ENCODE results near the gene C4orf50. TPM values are rescaled to one million over a fixed set of nuclear protein-coding genes. Genes with fewer than 3 reads are reported as not detected.

C4orf50 gene
- total RNA-seq, 1 experiment from 2014 or later = 0.17 TPM

- Histone ChIP-seq H3K79me2 (ENCODE audit: insufficient read depth, low read length) (no peaks in the 10 kb centered on the region), H2BK5ac (ENCODE audit: insufficient read length, low read length) (no peak overlapping the region), H3K18ac (ENCODE audit: insufficient read length, low read depth, low read length) (no peak overlapping the region), H3T11ph (ENCODE audit: low read length) (no peak overlapping the region), H3K14ac (ENCODE audit: insufficient read depth, low read length) (no peak overlapping the region), H3K79me1 (ENCODE audit: insufficient read depth, low read depth, low read length, poor library complexity, severe bottlenecking) (no peaks in the 10 kb centered on the region), H2BK15ac (ENCODE audit: low read depth, low read length) (no peak overlapping the region), H2AFZ (ENCODE audit: low read length) (no peak overlapping the region), H3K23ac (ENCODE audit: insufficient read length, low read depth, low read length) (no peak overlapping the region), H3K9ac (ENCODE audit: extremely low read depth, insufficient read length, low read length) (no peak overlapping the region), H2BK12ac (ENCODE audit: insufficient read length, low read depth, low read length) (no peak overlapping the region), H3K23me2 (ENCODE audit: insufficient read length, low read depth, low read length, poor library complexity, severe bottlenecking) (no peaks in the 10 kb centered on the region), H3K27me3 (ENCODE audit: insufficient read depth, low read length) (peaks cover 2% of the 10 kb centered on the region; the same call in 1 of the 2 replicates), H3K4me1 (ENCODE audit: insufficient read depth, low read length) (no peaks in the 10 kb centered on the region), H2BK120ac (ENCODE audit: low read depth, low read length, poor library complexity, severe bottlenecking) (no peak overlapping the region), H3K9me3 (ENCODE audit: control insufficient read depth, low read depth, low read length) (no peaks in the 10 kb centered on the region), H4K20me1 (ENCODE audit: control insufficient read depth, insufficient read depth, insufficient read length) (no peaks in the 10 kb centered on the region), H2AK5ac (ENCODE audit: insufficient read length, low read length) (no peak overlapping the region), H4K91ac (ENCODE audit: insufficient read length, low read depth, low read length) (no peak overlapping the region), H3K27ac (ENCODE audit: insufficient read length, low read depth, low read length) (no peak overlapping the region), H4K5ac (ENCODE audit: insufficient read length, low read depth, low read length) (no peak overlapping the region), H4K8ac (replicated peaks; ENCODE audit: insufficient read length, low read depth, low read length) (no peak overlapping the region), H2BK20ac (ENCODE audit: low read depth, low read length, poor library complexity, severe bottlenecking) (no peak overlapping the region), H3K56ac (ENCODE audit: insufficient read length, low read depth, low read length) (no peak overlapping the region), H3K4ac (ENCODE audit: low read depth, low read length) (no peak overlapping the region), H3K4me2 (ENCODE audit: insufficient read depth, insufficient read length, low read length) (no peak overlapping the region)
- WGBS (ENCODE audit: extremely low coverage, insufficient read length, low lambda C conversion rate) = no CpG with 5 or more reads among the region's 8 CpGs
- peaks cover 0 to 3% of the 10 kb centered on the region in 2 experiments; a peak in 1 of 5 replicates for H3K9me3 Mint-ChIP-seq
- H3K36me3 Mint-ChIP-seq (ENCODE audit: insufficient read depth in 1 of 3, low read depth in 3 of 3) = peaks cover 0 to 2% (median 0%) of the 10 kb centered on the region in 3 experiments; a peak in 2 of 7 replicates
- H3K27me3 Mint-ChIP-seq (ENCODE audit: low read depth) = peaks cover 39% of the 10 kb centered on the region
- TF ChIP-seq, protein P1, sequence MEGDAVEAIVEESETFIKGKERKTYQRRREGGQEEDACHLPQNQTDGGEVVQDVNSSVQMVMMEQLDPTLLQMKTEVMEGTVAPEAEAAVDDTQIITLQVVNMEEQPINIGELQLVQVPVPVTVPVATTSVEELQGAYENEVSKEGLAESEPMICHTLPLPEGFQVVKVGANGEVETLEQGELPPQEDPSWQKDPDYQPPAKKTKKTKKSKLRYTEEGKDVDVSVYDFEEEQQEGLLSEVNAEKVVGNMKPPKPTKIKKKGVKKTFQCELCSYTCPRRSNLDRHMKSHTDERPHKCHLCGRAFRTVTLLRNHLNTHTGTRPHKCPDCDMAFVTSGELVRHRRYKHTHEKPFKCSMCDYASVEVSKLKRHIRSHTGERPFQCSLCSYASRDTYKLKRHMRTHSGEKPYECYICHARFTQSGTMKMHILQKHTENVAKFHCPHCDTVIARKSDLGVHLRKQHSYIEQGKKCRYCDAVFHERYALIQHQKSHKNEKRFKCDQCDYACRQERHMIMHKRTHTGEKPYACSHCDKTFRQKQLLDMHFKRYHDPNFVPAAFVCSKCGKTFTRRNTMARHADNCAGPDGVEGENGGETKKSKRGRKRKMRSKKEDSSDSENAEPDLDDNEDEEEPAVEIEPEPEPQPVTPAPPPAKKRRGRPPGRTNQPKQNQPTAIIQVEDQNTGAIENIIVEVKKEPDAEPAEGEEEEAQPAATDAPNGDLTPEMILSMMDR (conservative IDR thresholded peaks at IDR 0.05) = no peak
- peaks cover 15 to 16% of the 10 kb centered on the region in 2 experiments for H3K4me1 Mint-ChIP-seq
- no peak overlapping the region for H3K4me3 Mint-ChIP-seq
- no peak for DNase-seq
- no peak overlapping the region for H3K27ac Mint-ChIP-seq
These were observed 6.5 kb downstream of the C4orf50 start for GRCh38 chr4:6011686-6012085.

Data from H9 (cell line).